ENCODE measurements around the gene RAF1. TPM values are rescaled to one million over a fixed set of nuclear protein-coding genes. Genes with fewer than 3 reads are reported as not detected.

RAF1 gene
- total RNA-seq, 4 donors from 2014 or later, result 212 to 346 (median 246) TPM

- peak; percentile 74 to 84 for DNase-seq
- H3K27me3 ChIP-seq, result peaks cover 15 to 26% (median 17%) of the 10 kb centered on the region in 3 donors
- H3K27ac ChIP-seq, result peak within 1 kb of the TSS; percentile 96 to 99 (median 98)
- peaks cover 52 to 55% of the 10 kb centered on the region in 2 donors for H3K4me1 ChIP-seq
- no peaks in the 10 kb centered on the region for H3K36me3 ChIP-seq
- intact Hi-C loops (cut with DNase I; ENCODE audit: low total_unique reads) (loop anchor here (1.0 to 5.0 kb wide), 4 partner anchors 72 to 240 kb away; partner anchors contain the start of gene TSEN2), in situ Hi-C loops (cut with MboI; ENCODE audit: low sequenced_read_pairs in 4 of 4) (loop anchor here in 1 of 4 donors (25.0 kb wide), 1 partner anchor 155 kb away; no protein-coding TSS in a partner anchor)
- ATAC-seq, result peak; percentile 80 to 81
- H3K4me3 ChIP-seq, result peak within 1 kb of the TSS; percentile 75 to 99 (median 94)
- peak; percentile 99 for TF ChIP-seq POLR2A (IDR thresholded peaks at IDR 0.05)
- TF ChIP-seq CTCF (IDR thresholded peaks at IDR 0.05 in 4 of 5, conservative IDR thresholded peaks at IDR 0.05 in 1 of 5), result peak in 2 of 5 experiments; percentile 35 to 40
- H3K9me3 ChIP-seq, result no peaks in the 10 kb centered on the region
Measured at GRCh38 chr3:12556690-12557472, 107.0 kb downstream of the RAF1 start, which contains the start of gene MKRN2. Gene MKRN2, plus strand, starts transcription at chr3:12557087. Its CDS starts 64 bp downstream, at chr3:12557151.

- in situ Hi-C loops (cut with MboI; ENCODE audit: low sequenced_read_pairs in 4 of 4) (loop anchor here in 1 of 4 donors (25.0 kb wide), 1 partner anchor 156 kb away; no protein-coding TSS in a partner anchor), intact Hi-C loops (cut with DNase I; ENCODE audit: low total_unique reads) (loop anchor here (2.0 to 5.0 kb wide), 3 partner anchors 72 to 151 kb away; partner anchors contain the start of gene TSEN2)
- TF ChIP-seq CTCF (IDR thresholded peaks at IDR 0.05 in 4 of 5, conservative IDR thresholded peaks at IDR 0.05 in 1 of 5), result no peak
- Histone ChIP-seq H3K27ac (peak overlapping the region; percentile 96 to 99 (median 98)), H3K4me1 (peaks cover 46 to 49% of the 10 kb centered on the region in 2 donors), H3K27me3 (peaks cover 18 to 26% (median 22%) of the 10 kb centered on the region in 3 donors), H3K36me3 (no peaks in the 10 kb centered on the region), H3K4me3 (peak overlapping the region; percentile 75 to 99 (median 94)), H3K9me3 (no peaks in the 10 kb centered on the region)
- DNase-seq, result no peak
- peak in 1 of 2 donors; percentile 1 for ATAC-seq
Measured at GRCh38 chr3:12556314-12556689, 107.6 kb downstream of the RAF1 start.

- Histone ChIP-seq H3K27me3 (peaks cover 20 to 26% (median 22%) of the 10 kb centered on the region in 3 donors), H3K36me3 (no peaks in the 10 kb centered on the region), H3K27ac (peak overlapping the region in 1 of 4 donors; percentile 10), H3K4me1 (peaks cover 23 to 26% of the 10 kb centered on the region in 2 donors), H3K9me3 (no peaks in the 10 kb centered on the region), H3K4me3 (peak overlapping the region; percentile 31 to 60 (median 54))
- in situ Hi-C loops (cut with MboI; ENCODE audit: low sequenced_read_pairs in 4 of 4) (loop anchor here in 1 of 4 donors (25.0 kb wide), 1 partner anchor 158 kb away; no protein-coding TSS in a partner anchor), intact Hi-C loops (cut with DNase I; ENCODE audit: low total_unique reads) (no loop called here)
- TF ChIP-seq CTCF (IDR thresholded peaks at IDR 0.05 in 4 of 5, conservative IDR thresholded peaks at IDR 0.05 in 1 of 5) (no peak), POLR2A (IDR thresholded peaks at IDR 0.05) (no peak)
- DNase-seq, result no peak
- no peak for ATAC-seq
Measured at GRCh38 chr3:12553921-12554391, 110.0 kb downstream of the RAF1 start.

- intact Hi-C loops (cut with DNase I; ENCODE audit: low total_unique reads), result no loop called here
- ATAC-seq, result no peak
- no peak overlapping the region for H3K4me3 ChIP-seq
- peaks cover 20 to 26% (median 22%) of the 10 kb centered on the region in 3 donors for H3K27me3 ChIP-seq
- TF ChIP-seq CTCF (IDR thresholded peaks at IDR 0.05 in 4 of 5, conservative IDR thresholded peaks at IDR 0.05 in 1 of 5), result no peak
- no peak for TF ChIP-seq POLR2A (IDR thresholded peaks at IDR 0.05)
- no peak overlapping the region for H3K27ac ChIP-seq
- in situ Hi-C loops (cut with MboI; ENCODE audit: low sequenced_read_pairs in 4 of 4), result loop anchor here in 1 of 4 donors (25.0 kb wide), 1 partner anchor 162 kb away; no protein-coding TSS in a partner anchor
- DNase-seq, result no peak
- no peaks in the 10 kb centered on the region for H3K9me3 ChIP-seq
- peaks cover 5 to 7% of the 10 kb centered on the region in 2 donors for H3K4me1 ChIP-seq
- no peaks in the 10 kb centered on the region for H3K36me3 ChIP-seq
Measured at GRCh38 chr3:12549971-12550760, 113.8 kb downstream of the RAF1 start.
